ENCODE measurements around the gene MAPK9. TPM values are rescaled to one million over a fixed set of nuclear protein-coding genes. Genes with fewer than 3 reads are reported as not detected.

Gene MAPK9
- total and polyA plus RNA-seq, 2 donors from 2014 or later: 17.3 to 30.9 TPM

GRCh38 chr5:180326989-180327565 lies 35.2 kb upstream of the MAPK9 start:
- no peak for TF ChIP-seq CTCF (IDR thresholded peaks at IDR 0.05; ENCODE audit: borderline replicate concordance, extremely low read depth, insufficient read depth)
- Histone ChIP-seq H3K9ac (ENCODE audit: low read length in 3 of 3) (no peak overlapping the region), H3K27ac (ENCODE audit: low read depth in 2 of 2, low read length in 2 of 2) (no peak overlapping the region), H3K27me3 (ENCODE audit: control insufficient read depth, insufficient read depth, low read length) (no peaks in the 10 kb centered on the region), H3K4me3 (ENCODE audit: low read length in 3 of 3) (no peak overlapping the region), H3K9me3 (ENCODE audit: control insufficient read depth in 2 of 3, insufficient read depth in 1 of 3, low read length in 3 of 3) (no peaks in the 10 kb centered on the region), H3K4me1 (ENCODE audit: control insufficient read depth in 2 of 3, insufficient read depth in 2 of 3, low read depth in 1 of 3, low read length in 3 of 3) (no peaks in the 10 kb centered on the region), H3K36me3 (ENCODE audit: control insufficient read depth in 2 of 3, insufficient read depth in 3 of 3, low read length in 3 of 3) (no peaks in the 10 kb centered on the region)
- FAIRE-seq (no peak), DNase-seq (peak in 1 of 5 donors; percentile 48)
- intact Hi-C loops (cut with DNase I): no loop called here

DNA sequence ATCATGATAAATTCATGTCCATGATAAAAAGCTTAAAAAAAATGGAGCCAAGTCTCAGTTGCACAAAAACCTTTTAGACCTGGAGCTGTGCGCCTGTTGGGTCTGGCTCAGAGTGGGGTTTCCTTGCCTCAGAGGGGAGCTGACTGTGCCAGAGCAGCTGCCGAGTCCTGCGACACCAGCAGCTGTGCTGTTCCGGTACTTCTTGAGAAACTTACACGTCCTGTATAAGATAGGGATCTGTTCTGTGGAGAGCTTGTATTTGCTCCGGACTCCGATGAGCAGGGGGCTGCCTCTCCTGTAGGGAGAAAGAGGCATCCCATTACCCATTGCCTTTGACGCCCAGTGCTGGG lies 32.7 kb upstream of the MAPK9 start:
- intact Hi-C loops (cut with DNase I): no loop called here
- H3K4me3 ChIP-seq (ENCODE audit: low read length in 3 of 3): no peak overlapping the region
- H3K9ac ChIP-seq (ENCODE audit: low read length in 3 of 3): no peak overlapping the region
- H3K4me1 ChIP-seq (ENCODE audit: control insufficient read depth in 2 of 3, insufficient read depth in 2 of 3, low read depth in 1 of 3, low read length in 3 of 3): no peaks in the 10 kb centered on the region
- TF ChIP-seq CTCF (IDR thresholded peaks at IDR 0.05; ENCODE audit: borderline replicate concordance, extremely low read depth, insufficient read depth): no peak
- FAIRE-seq (no peak), DNase-seq (peak in 1 of 5 donors; percentile 12)
- no peak overlapping the region for H3K27ac ChIP-seq (ENCODE audit: low read depth in 2 of 2, low read length in 2 of 2)
- no peaks in the 10 kb centered on the region for H3K9me3 ChIP-seq (ENCODE audit: control insufficient read depth in 2 of 3, insufficient read depth in 1 of 3, low read length in 3 of 3)
- no peaks in the 10 kb centered on the region for H3K27me3 ChIP-seq (ENCODE audit: control insufficient read depth, insufficient read depth, low read length)
- no peaks in the 10 kb centered on the region for H3K36me3 ChIP-seq (ENCODE audit: control insufficient read depth in 2 of 3, insufficient read depth in 3 of 3, low read length in 3 of 3)

- FAIRE-seq (no peak), DNase-seq (peak in 3 of 5 donors; percentile 25 to 30 (median 30))
- Histone ChIP-seq H3K4me1 (ENCODE audit: control insufficient read depth in 2 of 3, insufficient read depth in 2 of 3, low read depth in 1 of 3, low read length in 3 of 3) (no peaks in the 10 kb centered on the region), H3K4me3 (ENCODE audit: low read length in 3 of 3) (no peak overlapping the region), H3K9ac (ENCODE audit: low read length in 3 of 3) (no peak overlapping the region), H3K9me3 (ENCODE audit: control insufficient read depth in 2 of 3, insufficient read depth in 1 of 3, low read length in 3 of 3) (no peaks in the 10 kb centered on the region), H3K27ac (ENCODE audit: low read depth in 2 of 2, low read length in 2 of 2) (no peak overlapping the region), H3K36me3 (ENCODE audit: control insufficient read depth in 2 of 3, insufficient read depth in 3 of 3, low read length in 3 of 3) (no peaks in the 10 kb centered on the region), H3K27me3 (ENCODE audit: control insufficient read depth, insufficient read depth, low read length) (no peaks in the 10 kb centered on the region)
- TF ChIP-seq CTCF (IDR thresholded peaks at IDR 0.05; ENCODE audit: borderline replicate concordance, extremely low read depth, insufficient read depth): no peak
- intact Hi-C loops (cut with DNase I): no loop called here
Observed at GRCh38 chr5:180323941-180324600, 32.2 kb upstream of the MAPK9 start.

Measured in kidney (tissue), 14 donors.